Measurements from ENCODE around the gene SLC44A5.

DNA sequence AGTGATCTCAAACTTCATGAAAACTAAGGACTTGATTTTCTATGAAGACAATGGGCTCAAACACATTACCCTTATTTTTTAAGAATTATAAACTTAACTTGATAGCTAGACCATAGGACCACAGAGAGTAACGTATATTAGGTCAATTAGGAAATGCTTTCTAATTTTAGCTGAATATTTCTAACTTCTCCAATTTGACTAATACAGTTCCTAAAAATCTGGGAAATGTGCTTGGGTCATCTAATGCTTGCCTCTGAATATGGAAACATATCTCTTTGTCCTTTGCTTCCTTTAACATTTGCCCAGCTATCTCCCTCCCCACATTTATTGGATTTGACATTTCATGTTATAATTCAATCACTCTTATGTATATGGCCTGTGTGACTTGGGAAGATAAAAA, 335.3 kb downstream of the SLC44A5 start:
- no peak for TF ChIP-seq EZH2 (IDR thresholded peaks at IDR 0.05; ENCODE audit: borderline replicate concordance, low read length)
- TF ChIP-seq, protein P1, sequence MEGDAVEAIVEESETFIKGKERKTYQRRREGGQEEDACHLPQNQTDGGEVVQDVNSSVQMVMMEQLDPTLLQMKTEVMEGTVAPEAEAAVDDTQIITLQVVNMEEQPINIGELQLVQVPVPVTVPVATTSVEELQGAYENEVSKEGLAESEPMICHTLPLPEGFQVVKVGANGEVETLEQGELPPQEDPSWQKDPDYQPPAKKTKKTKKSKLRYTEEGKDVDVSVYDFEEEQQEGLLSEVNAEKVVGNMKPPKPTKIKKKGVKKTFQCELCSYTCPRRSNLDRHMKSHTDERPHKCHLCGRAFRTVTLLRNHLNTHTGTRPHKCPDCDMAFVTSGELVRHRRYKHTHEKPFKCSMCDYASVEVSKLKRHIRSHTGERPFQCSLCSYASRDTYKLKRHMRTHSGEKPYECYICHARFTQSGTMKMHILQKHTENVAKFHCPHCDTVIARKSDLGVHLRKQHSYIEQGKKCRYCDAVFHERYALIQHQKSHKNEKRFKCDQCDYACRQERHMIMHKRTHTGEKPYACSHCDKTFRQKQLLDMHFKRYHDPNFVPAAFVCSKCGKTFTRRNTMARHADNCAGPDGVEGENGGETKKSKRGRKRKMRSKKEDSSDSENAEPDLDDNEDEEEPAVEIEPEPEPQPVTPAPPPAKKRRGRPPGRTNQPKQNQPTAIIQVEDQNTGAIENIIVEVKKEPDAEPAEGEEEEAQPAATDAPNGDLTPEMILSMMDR (conservative IDR thresholded peaks at IDR 0.05 in 1 of 2, IDR thresholded peaks at IDR 0.05 in 1 of 2; ENCODE audit: extremely low read depth in 1 of 2, insufficient read depth in 1 of 2, low read depth in 1 of 2, low read length in 2 of 2): no peak

Measured in mammary epithelial cell (primary cell).